B cell (primary cell): Measurements from ENCODE around the gene DCBLD2.

Experiments used
- EZH2 ChIP-seq: IDR thresholded peaks from 2 replicates; pipeline ENCODE4 v1.6.1; 2012; ENCODE audit warnings: borderline replicate concordance, low read depth, mild to moderate bottlenecking, moderate library complexity, low read length; ENCODE audit not compliant: insufficient read depth, poor library complexity, severe bottlenecking
- TF ChIP-seq, protein P1 (sequence below): fragments of 200-600 bp; IDR thresholded peaks from one replicate; pipeline ENCODE4 v1.8.0; 2022; ENCODE audit warnings: antibody characterized with exemption, mild to moderate bottlenecking

DNA sequence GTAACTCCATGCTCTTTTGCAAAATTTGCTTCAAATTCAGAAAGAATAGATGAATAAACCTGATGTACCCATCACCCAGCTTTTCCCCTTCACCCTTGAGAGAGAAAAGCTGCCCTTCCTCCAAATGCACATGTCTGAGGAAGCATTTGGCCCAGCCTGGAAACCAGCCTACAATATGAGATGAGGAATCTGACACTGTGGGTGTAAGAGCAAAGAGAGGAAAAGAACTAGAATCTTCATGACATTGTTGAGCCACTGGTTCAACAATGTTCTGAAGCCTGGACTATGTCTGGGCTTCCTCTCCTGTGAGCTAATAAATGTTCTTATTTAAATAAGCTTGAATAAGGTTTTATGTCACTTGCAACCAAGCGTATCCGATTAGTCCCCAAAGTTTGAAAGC lies 18.7 kb upstream of the DCBLD2 start:
- TF ChIP-seq, protein P1, sequence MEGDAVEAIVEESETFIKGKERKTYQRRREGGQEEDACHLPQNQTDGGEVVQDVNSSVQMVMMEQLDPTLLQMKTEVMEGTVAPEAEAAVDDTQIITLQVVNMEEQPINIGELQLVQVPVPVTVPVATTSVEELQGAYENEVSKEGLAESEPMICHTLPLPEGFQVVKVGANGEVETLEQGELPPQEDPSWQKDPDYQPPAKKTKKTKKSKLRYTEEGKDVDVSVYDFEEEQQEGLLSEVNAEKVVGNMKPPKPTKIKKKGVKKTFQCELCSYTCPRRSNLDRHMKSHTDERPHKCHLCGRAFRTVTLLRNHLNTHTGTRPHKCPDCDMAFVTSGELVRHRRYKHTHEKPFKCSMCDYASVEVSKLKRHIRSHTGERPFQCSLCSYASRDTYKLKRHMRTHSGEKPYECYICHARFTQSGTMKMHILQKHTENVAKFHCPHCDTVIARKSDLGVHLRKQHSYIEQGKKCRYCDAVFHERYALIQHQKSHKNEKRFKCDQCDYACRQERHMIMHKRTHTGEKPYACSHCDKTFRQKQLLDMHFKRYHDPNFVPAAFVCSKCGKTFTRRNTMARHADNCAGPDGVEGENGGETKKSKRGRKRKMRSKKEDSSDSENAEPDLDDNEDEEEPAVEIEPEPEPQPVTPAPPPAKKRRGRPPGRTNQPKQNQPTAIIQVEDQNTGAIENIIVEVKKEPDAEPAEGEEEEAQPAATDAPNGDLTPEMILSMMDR, result no peak
- no peak for TF ChIP-seq EZH2
